ENCODE data around the gene ALOX12.
"Not testable (repeated sequence)": the region's sequence is repeated elsewhere in the genome, so short reads cannot be mapped to it uniquely, and the experiment has no call there.

Gene ALOX12

GRCh38 chr17:6995500-6996255 lies at the start of gene ALOX12:
TSS of gene ALOX12 (plus strand) at chr17:6996049. CDS start at chr17:6996118, 69 bp downstream.
- no peak within 1 kb of the TSS for H3K27ac ChIP-seq
- TF ChIP-seq CTCF (IDR thresholded peaks at IDR 0.05) = no peak
- DNase-seq (ENCODE audit: low spot score) = no peak
- peak within 1 kb of the TSS; percentile 72 for H3K4me3 ChIP-seq

- TF ChIP-seq CTCF (IDR thresholded peaks at IDR 0.05) = no peak
- no peak overlapping the region for H3K27ac ChIP-seq
- H3K4me3 ChIP-seq = no peak overlapping the region
- no peak for DNase-seq (ENCODE audit: low spot score)
Measured at GRCh38 chr17:6947745-6948144, 48.1 kb upstream of the ALOX12 start.

- no peak for TF ChIP-seq CTCF (IDR thresholded peaks at IDR 0.05)
- no peak overlapping the region for H3K27ac ChIP-seq
- no peak for DNase-seq (ENCODE audit: low spot score)
- H3K4me3 ChIP-seq = no peak overlapping the region
Measured at GRCh38 chr17:6948562-6948961, 47.3 kb upstream of the ALOX12 start.

GRCh38 chr17:6948976-6949375 lies 46.9 kb upstream of the ALOX12 start:
- no peak for TF ChIP-seq CTCF (IDR thresholded peaks at IDR 0.05)
- no peak overlapping the region for H3K27ac ChIP-seq
- no peak overlapping the region for H3K4me3 ChIP-seq
- no peak for DNase-seq (ENCODE audit: low spot score)

- not testable (repeated sequence) for H3K27ac ChIP-seq; H3K4me3 ChIP-seq; DNase-seq (ENCODE audit: low spot score)
Measured at GRCh38 chr17:6950938-6951337, 44.9 kb upstream of the ALOX12 start.

- H3K4me3 ChIP-seq = no peak overlapping the region
- no peak for TF ChIP-seq CTCF (IDR thresholded peaks at IDR 0.05)
- DNase-seq (ENCODE audit: low spot score) = no peak
- no peak overlapping the region for H3K27ac ChIP-seq
Measured at GRCh38 chr17:6953689-6954088, 42.2 kb upstream of the ALOX12 start.

GRCh38 chr17:6959700-6960099 lies 36.1 kb upstream of the ALOX12 start:
- TF ChIP-seq CTCF (IDR thresholded peaks at IDR 0.05) = no peak
- no peak for DNase-seq (ENCODE audit: low spot score)
- Histone ChIP-seq H3K4me3 (no peak overlapping the region), H3K27ac (no peak overlapping the region)
